DOHH2 (cell line): ENCODE data around the gene C1QTNF1.

Experiments used
- EZH2phosphoT487 ChIP-seq: fragments of 200-600 bp; sonication (generic); IDR thresholded peaks from 2 replicates; pipeline ENCODE4 v1.6.1; 2017; ENCODE audit warnings: borderline replicate concordance, mild to moderate bottlenecking, antibody characterized with exemption, low read length, moderate library complexity, mixed read lengths
- TF ChIP-seq, protein P1 (sequence below): fragments of 200-600 bp; sonication (generic); IDR thresholded peaks from one replicate; pipeline ENCODE4 v1.5.1; 2014; ENCODE audit warnings: antibody characterized with exemption, mild to moderate bottlenecking, low read depth, low read length; ENCODE audit not compliant: poor library complexity, severe bottlenecking

DNA sequence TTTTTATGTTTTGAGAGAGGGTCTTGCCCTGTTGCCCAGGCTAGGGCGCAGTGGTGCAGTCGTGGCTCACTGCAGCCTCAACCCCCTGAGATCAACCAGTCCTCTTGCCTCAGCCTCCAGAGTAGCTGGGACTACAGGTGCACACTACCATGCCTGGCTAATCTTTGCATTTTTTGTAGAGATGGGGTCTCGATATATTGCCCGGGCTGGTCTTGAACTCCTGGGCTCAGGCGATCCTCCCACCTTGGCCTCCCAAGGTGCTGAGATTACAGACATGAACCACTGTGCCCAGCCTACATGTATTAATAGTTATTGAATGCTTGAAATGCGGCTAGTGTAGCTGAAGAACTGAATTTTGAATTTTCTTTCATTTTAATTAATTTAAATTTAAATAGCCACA lies 12.2 kb downstream of the C1QTNF1 start:
- TF ChIP-seq, protein P1, sequence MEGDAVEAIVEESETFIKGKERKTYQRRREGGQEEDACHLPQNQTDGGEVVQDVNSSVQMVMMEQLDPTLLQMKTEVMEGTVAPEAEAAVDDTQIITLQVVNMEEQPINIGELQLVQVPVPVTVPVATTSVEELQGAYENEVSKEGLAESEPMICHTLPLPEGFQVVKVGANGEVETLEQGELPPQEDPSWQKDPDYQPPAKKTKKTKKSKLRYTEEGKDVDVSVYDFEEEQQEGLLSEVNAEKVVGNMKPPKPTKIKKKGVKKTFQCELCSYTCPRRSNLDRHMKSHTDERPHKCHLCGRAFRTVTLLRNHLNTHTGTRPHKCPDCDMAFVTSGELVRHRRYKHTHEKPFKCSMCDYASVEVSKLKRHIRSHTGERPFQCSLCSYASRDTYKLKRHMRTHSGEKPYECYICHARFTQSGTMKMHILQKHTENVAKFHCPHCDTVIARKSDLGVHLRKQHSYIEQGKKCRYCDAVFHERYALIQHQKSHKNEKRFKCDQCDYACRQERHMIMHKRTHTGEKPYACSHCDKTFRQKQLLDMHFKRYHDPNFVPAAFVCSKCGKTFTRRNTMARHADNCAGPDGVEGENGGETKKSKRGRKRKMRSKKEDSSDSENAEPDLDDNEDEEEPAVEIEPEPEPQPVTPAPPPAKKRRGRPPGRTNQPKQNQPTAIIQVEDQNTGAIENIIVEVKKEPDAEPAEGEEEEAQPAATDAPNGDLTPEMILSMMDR: no peak
- TF ChIP-seq EZH2phosphoT487: no peak
